ENCODE data around the gene SBSN.

DNA sequence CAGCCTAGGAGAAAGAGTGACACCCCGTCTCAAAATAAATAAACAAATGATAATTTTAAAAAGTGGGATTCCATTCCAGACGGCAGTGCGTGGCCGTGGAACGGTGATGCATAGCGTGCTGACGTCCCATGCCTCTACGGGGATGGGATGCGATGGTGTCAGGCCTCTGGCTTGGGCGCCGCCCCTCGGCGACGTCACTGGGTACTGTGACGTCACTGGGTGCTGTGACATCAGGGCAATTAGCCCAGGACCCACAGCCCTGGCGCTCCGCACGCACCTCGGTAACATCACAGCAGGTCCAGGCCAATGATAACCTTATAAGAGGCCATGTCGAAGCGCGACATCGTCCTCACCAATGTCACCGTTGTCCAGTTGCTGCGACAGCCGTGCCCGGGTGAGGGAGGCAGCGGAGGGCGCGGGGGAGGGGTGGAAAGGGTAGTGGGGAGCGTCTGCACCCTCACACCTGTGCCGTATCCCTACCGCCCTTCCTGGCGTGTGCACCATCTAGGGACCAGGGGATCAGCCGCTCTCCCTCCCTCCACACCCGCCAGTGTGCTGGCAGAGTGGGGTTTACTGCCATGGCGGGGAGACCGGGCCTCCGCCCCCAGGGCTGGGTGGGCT is 5.2 kb upstream of the SBSN start, which contains the start of gene GAPDHS:
- TF ChIP-seq, protein P1, sequence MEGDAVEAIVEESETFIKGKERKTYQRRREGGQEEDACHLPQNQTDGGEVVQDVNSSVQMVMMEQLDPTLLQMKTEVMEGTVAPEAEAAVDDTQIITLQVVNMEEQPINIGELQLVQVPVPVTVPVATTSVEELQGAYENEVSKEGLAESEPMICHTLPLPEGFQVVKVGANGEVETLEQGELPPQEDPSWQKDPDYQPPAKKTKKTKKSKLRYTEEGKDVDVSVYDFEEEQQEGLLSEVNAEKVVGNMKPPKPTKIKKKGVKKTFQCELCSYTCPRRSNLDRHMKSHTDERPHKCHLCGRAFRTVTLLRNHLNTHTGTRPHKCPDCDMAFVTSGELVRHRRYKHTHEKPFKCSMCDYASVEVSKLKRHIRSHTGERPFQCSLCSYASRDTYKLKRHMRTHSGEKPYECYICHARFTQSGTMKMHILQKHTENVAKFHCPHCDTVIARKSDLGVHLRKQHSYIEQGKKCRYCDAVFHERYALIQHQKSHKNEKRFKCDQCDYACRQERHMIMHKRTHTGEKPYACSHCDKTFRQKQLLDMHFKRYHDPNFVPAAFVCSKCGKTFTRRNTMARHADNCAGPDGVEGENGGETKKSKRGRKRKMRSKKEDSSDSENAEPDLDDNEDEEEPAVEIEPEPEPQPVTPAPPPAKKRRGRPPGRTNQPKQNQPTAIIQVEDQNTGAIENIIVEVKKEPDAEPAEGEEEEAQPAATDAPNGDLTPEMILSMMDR (IDR thresholded peaks at IDR 0.05), result no peak
- TF ChIP-seq POLR2A (IDR thresholded peaks at IDR 0.05), result no peak

Measured in lower leg skin (tissue), 3 donors.